HEK293 (cell line): ENCODE measurements around the gene ODR4.
"Not testable (repeated sequence)": the region's sequence is repeated elsewhere in the genome, so short reads cannot be mapped to it uniquely, and the experiment has no call there.

Experiments
- CTCF ChIA-PET: fragments of 350-600 bp; formaldehyde crosslinking; extraction: SDS; loops from one replicate; lab custom pipeline; 2021; ENCODE audit warnings: antibody characterized with exemption; lab: Yijun Ruan, JAX
- POLR2A ChIA-PET: fragments of 300-600 bp; formaldehyde crosslinking; extraction: SDS; loops from one replicate; lab custom pipeline; 2020; ENCODE audit warnings: antibody characterized with exemption, inconsistent platforms; lab: Yijun Ruan, JAX
- H3K27ac ChIP-seq: fragments of 200-500 bp; sonication (Bioruptor generic); 2 replicates; pipeline ENCODE4 v1.5.1; 2014; ENCODE audit warnings: low read depth, low read length, control low read depth, inconsistent platforms; ENCODE audit errors: extremely low read depth
- H3K36me3 ChIP-seq, 2 experiments: fragments of 200-500 bp in 1 of 2; sonication (Bioruptor generic) in 1 of 2; 1 replicate in 1 of 2; 2 replicates in 1 of 2; pipeline ENCODE4 v1.5.1; 2014 to 2017; ENCODE audit warnings: inconsistent platforms in 2 of 2, low read length in 2 of 2; ENCODE audit not compliant: control insufficient read depth in 2 of 2, insufficient read depth in 1 of 2
- H3K4me1 ChIP-seq: fragments of 200-500 bp; sonication (Bioruptor generic); 2 replicates; pipeline ENCODE4 v1.5.1; 2014; ENCODE audit warnings: mild to moderate bottlenecking, low read length, inconsistent platforms; ENCODE audit not compliant: control insufficient read depth, insufficient read depth
- H3K4me3 ChIP-seq: 2 replicates; pipeline ENCODE4 v1.5.1; 2011; ENCODE audit warnings: low read depth, mild to moderate bottlenecking, control low read depth, low read length, moderate library complexity
- H3K9me3 ChIP-seq: fragments of 200-500 bp; sonication (Bioruptor generic); 2 replicates; pipeline ENCODE4 v1.5.1; 2014; ENCODE audit warnings: low read depth, low read length, inconsistent platforms; ENCODE audit not compliant: control insufficient read depth, insufficient read depth
- CTCF ChIP-seq: fragments of 450-650 bp; formaldehyde crosslinking; IDR thresholded peaks from 2 replicates; pipeline ENCODE4 v1.5.1; 2016; ENCODE audit warnings: missing biosample characterization, missing genetic modification characterization
- GFI1B ChIP-seq: fragments of 450-650 bp; formaldehyde crosslinking; IDR thresholded peaks from 2 replicates; pipeline ENCODE4 v1.5.1; 2016; ENCODE audit warnings: missing biosample characterization, missing genetic modification characterization
- GLIS1 ChIP-seq: fragments of 450-650 bp; formaldehyde crosslinking; IDR thresholded peaks from 2 replicates; pipeline ENCODE4 v1.5.1; 2016; ENCODE audit warnings: missing biosample characterization, missing genetic modification characterization
- HOXD13 ChIP-seq: sonication (generic); formaldehyde crosslinking; IDR thresholded peaks from 2 replicates; pipeline ENCODE4 v1.8.0; 2022; ENCODE audit warnings: missing genetic modification reagents, borderline replicate concordance
- KLF8 ChIP-seq: fragments of 450-650 bp; formaldehyde crosslinking; IDR thresholded peaks from 2 replicates; pipeline ENCODE4 v1.5.1; 2016; ENCODE audit warnings: missing biosample characterization, missing genetic modification characterization
- OVOL3 ChIP-seq: fragments of 450-650 bp; formaldehyde crosslinking; IDR thresholded peaks from 2 replicates; pipeline ENCODE4 v1.5.1; 2016; ENCODE audit warnings: missing biosample characterization, missing genetic modification characterization
- SP2 ChIP-seq: fragments of 450-650 bp; formaldehyde crosslinking; IDR thresholded peaks from 2 replicates; pipeline ENCODE4 v1.5.1; 2016; ENCODE audit warnings: missing biosample characterization, missing genetic modification characterization
- ZFP37 ChIP-seq: fragments of 450-650 bp; formaldehyde crosslinking; IDR thresholded peaks from 2 replicates; pipeline ENCODE4 v1.5.1; 2016; ENCODE audit warnings: missing biosample characterization, missing genetic modification characterization
- ZNF132 ChIP-seq: fragments of 450-650 bp; formaldehyde crosslinking; IDR thresholded peaks from 2 replicates; pipeline ENCODE4 v1.5.1; 2017; ENCODE audit warnings: missing biosample characterization, missing genetic modification characterization, borderline replicate concordance
- ZNF138 ChIP-seq: fragments of 450-650 bp; formaldehyde crosslinking; IDR thresholded peaks from 2 replicates; pipeline ENCODE4 v1.5.1; 2016; ENCODE audit warnings: missing biosample characterization, missing genetic modification characterization, borderline replicate concordance
- ZNF16 ChIP-seq: fragments of 450-650 bp; formaldehyde crosslinking; IDR thresholded peaks from 2 replicates; pipeline ENCODE4 v1.5.1; 2016; ENCODE audit warnings: low read depth, missing biosample characterization, missing genetic modification characterization
- ZNF211 ChIP-seq: fragments of 450-650 bp; formaldehyde crosslinking; IDR thresholded peaks from 2 replicates; pipeline ENCODE4 v1.5.1; 2016; ENCODE audit warnings: low read depth, missing biosample characterization, missing genetic modification characterization
- ZNF416 ChIP-seq: fragments of 450-650 bp; formaldehyde crosslinking; IDR thresholded peaks from 2 replicates; pipeline ENCODE4 v1.5.1; 2016; ENCODE audit warnings: missing biosample characterization, missing genetic modification characterization
- ZNF426 ChIP-seq: fragments of 450-650 bp; formaldehyde crosslinking; IDR thresholded peaks from 2 replicates; pipeline ENCODE4 v1.5.1; 2017; ENCODE audit warnings: missing biosample characterization, missing genetic modification characterization, mild to moderate bottlenecking, inconsistent platforms, moderate library complexity
- ZNF433 ChIP-seq: fragments of 450-650 bp; formaldehyde crosslinking; IDR thresholded peaks from 2 replicates; pipeline ENCODE4 v1.5.1; 2016; ENCODE audit warnings: missing biosample characterization, missing genetic modification characterization, low read depth
- ZNF664 ChIP-seq: fragments of 450-650 bp; formaldehyde crosslinking; IDR thresholded peaks from 2 replicates; pipeline ENCODE4 v1.5.1; 2016; ENCODE audit warnings: missing biosample characterization, missing genetic modification characterization
- ZNF707 ChIP-seq: fragments of 450-650 bp; formaldehyde crosslinking; IDR thresholded peaks from 2 replicates; pipeline ENCODE4 v1.5.1; 2016; ENCODE audit warnings: missing biosample characterization, missing genetic modification characterization
- ZXDB ChIP-seq: fragments of 450-650 bp; formaldehyde crosslinking; IDR thresholded peaks from 2 replicates; pipeline ENCODE4 v1.5.1; 2016; ENCODE audit warnings: missing biosample characterization, missing genetic modification characterization
- TF ChIP-seq, protein P1 (sequence below): fragments of 450-650 bp; formaldehyde crosslinking; IDR thresholded peaks from 2 replicates; pipeline ENCODE4 v1.5.1; 2016; ENCODE audit warnings: missing biosample characterization, missing genetic modification characterization
- TF ChIP-seq, protein P2 (sequence below): fragments of 450-650 bp; formaldehyde crosslinking; IDR thresholded peaks from 2 replicates; pipeline ENCODE4 v1.5.1; 2016; ENCODE audit warnings: missing biosample characterization, missing genetic modification characterization

ODR4 gene

DNA sequence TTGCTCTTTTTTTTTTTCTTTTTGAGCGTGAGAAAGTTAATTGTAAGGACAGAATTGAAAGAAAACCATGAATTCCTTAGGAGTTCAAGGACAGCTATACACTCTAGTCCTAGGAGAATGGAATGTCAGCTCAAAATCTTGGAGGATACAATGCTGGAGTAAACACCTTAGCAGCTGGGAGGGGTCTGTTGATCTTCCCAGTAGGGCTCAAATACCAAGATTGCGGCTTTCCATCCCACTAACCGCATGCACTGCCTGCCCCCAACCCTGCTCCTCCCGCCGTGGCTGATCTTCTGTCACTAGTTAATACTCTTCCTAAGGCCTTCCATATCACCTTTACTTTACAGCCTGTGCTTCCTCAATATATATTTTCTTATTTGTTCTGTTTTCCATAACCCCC lies 87.9 kb downstream of the ODR4 start:
- ChIA-PET POLR2A (no interaction called here), CTCF (no interaction called here)
- Histone ChIP-seq H3K36me3 (no peaks in the 10 kb centered on the region), H3K9me3 (no peaks in the 10 kb centered on the region), H3K27ac (no peak overlapping the region), H3K4me1 (no peaks in the 10 kb centered on the region), H3K4me3 (no peak overlapping the region)
- TF ChIP-seq, protein P1, sequence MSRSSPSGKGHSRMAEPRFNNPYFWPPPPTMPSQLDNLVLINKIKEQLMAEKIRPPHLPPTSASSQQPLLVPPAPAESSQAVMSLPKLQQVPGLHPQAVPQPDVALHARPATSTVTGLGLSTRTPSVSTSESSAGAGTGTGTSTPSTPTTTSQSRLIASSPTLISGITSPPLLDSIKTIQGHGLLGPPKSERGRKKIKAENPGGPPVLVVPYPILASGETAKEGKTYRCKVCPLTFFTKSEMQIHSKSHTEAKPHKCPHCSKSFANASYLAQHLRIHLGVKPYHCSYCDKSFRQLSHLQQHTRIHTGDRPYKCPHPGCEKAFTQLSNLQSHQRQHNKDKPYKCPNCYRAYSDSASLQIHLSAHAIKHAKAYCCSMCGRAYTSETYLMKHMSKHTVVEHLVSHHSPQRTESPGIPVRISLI (tag by site-specific recombination): no peak
- TF ChIP-seq GFI1B (tag by site-specific recombination): no peak
- no peak for TF ChIP-seq ZNF707 (tag by site-specific recombination)
- TF ChIP-seq ZFP37 (tag by site-specific recombination): no peak
- TF ChIP-seq, protein P2, sequence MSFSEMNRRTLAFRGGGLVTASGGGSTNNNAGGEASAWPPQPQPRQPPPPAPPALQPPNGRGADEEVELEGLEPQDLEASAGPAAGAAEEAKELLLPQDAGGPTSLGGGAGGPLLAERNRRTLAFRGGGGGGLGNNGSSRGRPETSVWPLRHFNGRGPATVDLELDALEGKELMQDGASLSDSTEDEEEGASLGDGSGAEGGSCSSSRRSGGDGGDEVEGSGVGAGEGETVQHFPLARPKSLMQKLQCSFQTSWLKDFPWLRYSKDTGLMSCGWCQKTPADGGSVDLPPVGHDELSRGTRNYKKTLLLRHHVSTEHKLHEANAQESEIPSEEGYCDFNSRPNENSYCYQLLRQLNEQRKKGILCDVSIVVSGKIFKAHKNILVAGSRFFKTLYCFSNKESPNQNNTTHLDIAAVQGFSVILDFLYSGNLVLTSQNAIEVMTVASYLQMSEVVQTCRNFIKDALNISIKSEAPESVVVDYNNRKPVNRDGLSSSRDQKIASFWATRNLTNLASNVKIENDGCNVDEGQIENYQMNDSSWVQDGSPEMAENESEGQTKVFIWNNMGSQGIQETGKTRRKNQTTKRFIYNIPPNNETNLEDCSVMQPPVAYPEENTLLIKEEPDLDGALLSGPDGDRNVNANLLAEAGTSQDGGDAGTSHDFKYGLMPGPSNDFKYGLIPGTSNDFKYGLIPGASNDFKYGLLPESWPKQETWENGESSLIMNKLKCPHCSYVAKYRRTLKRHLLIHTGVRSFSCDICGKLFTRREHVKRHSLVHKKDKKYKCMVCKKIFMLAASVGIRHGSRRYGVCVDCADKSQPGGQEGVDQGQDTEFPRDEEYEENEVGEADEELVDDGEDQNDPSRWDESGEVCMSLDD (tag by site-specific recombination): no peak
- no peak for TF ChIP-seq HOXD13
- no peak for TF ChIP-seq SP2 (tag by site-specific recombination)
- no peak for TF ChIP-seq ZNF132

DNA sequence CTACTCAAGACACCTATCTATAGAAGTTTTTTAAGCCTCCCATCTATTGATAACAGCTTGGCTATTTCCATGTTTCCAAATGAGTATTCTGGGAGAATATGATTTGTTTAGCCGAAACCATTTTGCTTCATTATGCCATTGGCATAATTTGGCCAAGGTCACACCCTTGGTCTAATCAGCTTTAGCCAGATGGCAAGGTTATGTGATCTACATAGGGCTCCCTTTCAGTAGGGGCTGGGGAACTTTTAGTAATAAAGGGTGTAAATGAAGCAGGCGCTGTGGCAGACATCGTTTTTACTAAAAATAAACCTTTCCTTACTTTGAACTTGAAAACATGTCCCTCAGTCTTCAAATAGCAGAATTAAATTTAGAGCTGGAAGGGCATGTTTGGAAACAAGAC lies 88.3 kb downstream of the ODR4 start:
- CTCF ChIA-PET: no interaction called here
- TF ChIP-seq ZNF664 (no peak), ZNF138 (tag by site-specific recombination) (no peak), ZNF426 (tag by site-specific recombination) (no peak), ZNF211 (tag by site-specific recombination) (no peak), CTCF (no peak), OVOL3 (tag by site-specific recombination) (no peak), ZNF16 (no peak), KLF8 (no peak), ZNF416 (tag by site-specific recombination) (no peak), ZNF433 (tag by site-specific recombination) (no peak), GLIS1 (no peak), ZXDB (no peak)
- TF ChIP-seq, protein P1 (tag by site-specific recombination): no peak

DNA sequence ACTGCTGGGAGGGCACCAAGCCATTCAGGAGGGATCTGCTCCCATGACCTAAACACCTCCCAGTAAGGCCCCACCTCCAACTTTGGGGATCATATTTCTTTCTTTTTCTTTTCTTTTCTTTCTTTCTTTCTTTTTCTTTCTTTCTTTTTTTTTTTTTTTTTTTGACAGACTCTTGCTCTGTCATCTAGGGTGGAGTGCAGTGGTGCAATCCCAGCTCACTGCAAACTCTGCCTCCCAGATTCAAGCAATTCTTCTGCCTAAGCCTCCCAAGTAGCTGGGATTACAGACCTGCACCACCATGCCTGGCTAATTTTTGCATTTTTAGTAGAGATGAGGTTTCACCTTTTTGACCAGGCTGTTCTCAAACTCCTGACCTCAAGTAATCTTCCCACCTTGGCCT lies 89.9 kb downstream of the ODR4 start:
- H3K4me3 ChIP-seq, H3K27ac ChIP-seq, H3K36me3 ChIP-seq, H3K4me1 ChIP-seq, POLR2A ChIA-PET, CTCF ChIA-PET, H3K9me3 ChIP-seq: not testable (repeated sequence)

More for the DNA sequence above, 88.3 kb downstream of the ODR4 start:
- POLR2A ChIA-PET: no interaction called here
- Histone ChIP-seq H3K4me1 (no peaks in the 10 kb centered on the region), H3K27ac (no peak overlapping the region), H3K9me3 (no peaks in the 10 kb centered on the region), H3K36me3 (no peaks in the 10 kb centered on the region), H3K4me3 (no peak overlapping the region)
